ENCODE data around the gene STK4.

Gene STK4

DNA sequence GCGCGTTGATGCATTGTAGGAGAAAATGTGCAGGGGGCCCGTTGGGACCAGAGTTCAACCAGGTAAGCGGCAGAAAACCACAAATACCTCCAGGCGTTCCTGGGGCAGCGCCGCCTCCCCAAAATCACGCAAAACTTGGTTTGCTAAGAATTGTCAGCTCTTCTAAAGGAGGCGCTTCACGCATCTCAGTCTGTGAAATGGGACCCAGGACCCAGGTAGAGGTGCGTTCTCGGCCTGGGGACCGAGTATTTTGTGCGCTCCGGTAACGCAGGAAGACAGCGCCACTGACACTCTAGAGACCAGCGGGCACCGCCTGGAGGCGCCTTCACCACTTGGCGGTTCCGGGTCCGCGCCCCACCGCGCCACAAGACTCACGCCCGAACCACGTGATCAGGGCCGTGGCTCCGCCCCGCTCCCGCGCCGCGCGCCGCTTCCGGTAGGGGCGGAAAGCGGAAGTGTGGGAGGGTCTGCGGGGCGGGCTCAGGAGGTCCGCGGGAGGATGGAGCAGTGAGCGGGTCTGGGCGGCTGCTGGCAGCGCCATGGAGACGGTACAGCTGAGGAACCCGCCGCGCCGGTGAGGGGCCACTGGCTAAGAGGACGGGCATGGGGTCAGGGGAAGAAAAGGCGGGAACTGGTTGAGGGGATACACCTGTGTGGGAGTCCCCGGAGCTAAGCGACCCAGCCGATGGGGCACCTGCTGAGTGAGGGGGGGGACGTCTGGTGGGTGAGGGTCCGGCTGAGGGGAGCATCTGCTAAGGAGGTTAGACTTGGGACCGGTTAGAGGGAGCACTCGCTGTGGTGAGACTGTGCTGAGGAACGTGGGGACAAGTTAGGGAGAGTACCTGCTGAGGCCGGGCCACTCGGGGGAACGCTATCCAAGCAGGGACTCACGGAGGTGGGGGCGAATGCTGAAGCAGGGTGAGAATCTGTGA lies at the start of gene STK4:
STK4 (plus strand) TSS at position 483 of the 932 bp plus-strand sequence; CDS start at position 540, 57 bp downstream.
- FAIRE-seq, result no peak

DNA sequence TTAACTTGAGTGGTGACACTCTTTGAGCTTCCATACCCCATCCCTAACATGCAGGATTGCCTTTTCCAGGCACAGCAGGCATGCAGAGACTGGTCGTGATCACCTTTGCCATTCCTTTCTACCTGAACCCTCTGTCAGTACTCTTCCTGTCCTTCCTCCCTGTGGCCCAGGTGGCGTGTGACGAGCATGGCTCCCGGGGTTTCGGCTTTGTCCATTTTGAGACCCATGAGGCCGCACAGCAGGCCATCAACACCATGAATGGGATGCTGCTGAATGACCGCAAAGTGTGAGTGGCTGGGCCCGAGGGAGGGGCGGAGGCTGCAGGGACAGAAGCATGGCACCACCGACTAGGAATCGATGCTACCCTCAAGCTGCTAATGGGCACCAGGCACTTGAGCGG lies 49.7 kb upstream of the STK4 start:
- FAIRE-seq, result no peak

DNA sequence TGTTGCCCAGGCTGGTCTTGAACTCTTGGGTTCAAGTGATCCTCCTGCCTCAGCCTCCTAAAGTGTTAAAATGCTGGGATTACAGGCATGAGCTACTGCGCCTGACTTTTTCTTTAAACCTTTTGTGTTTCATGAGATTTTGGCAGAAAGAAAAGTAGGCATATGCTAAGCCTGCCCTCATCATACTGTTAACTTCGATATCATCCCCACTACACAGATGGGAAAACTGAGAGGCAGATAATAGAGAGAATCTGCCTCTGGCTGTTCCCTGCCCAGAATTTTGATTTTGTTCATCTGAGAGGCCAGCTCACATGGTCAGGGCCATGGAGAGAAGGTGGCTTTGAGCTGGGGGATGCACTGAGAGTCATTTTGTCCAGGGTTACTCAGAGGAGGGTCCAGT lies 48.9 kb upstream of the STK4 start:
- FAIRE-seq, result no peak

DNA sequence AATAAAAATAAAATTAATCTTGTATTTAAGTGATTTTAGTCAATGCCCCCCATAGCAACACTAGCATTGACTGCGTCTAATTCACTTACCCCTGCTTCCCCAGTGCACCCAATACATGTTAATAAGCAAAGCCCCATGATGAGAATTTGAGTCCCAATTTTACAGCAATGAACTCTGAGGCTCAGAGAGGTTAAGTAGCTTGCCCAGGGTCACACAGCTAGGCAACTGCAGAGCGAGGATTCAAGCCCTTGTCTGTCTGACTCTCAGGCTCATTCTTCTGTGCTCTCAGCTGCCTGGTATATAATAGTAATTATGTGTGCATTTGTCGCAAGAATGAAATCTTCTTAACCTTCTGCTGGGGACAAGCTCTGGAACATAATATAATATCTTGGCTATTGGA lies 48.0 kb upstream of the STK4 start:
- FAIRE-seq, result no peak

DNA sequence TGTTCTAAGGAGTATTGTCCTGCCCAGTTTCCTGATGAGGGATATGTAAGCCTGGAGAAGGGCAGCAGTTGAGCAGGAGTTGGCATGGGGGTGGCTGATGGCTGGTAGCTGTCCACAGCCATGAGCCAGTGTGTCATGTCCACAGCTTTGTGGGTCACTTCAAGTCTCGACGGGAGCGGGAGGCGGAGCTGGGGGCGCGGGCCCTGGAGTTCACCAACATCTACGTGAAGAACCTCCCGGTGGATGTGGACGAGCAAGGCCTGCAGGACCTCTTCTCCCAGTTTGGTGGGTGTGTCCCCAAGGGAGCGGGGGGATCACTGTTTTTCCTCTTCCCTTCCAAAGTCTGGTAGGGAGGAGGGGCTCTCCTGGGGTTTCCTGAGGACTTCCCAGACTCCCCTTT lies 47.6 kb upstream of the STK4 start:
- no peak for FAIRE-seq

DNA sequence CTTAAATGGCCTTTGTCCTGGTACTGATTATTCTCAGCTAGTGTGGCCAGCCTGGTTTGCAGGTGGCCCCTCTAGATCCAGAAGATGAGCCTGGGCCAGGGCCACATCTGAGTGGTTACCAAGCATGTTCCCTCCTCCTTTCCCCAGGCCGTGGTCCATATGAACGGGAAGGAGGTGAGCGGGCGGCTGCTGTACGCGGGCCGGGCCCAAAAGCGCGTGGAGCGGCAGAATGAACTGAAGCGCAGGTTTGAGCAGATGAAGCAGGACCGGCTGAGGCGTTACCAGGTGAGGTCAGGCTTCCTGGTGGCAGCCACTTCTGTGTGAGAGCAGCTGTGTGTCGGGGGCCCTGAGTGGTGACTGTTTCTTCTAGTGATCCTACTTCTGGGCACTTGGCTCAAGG lies 44.9 kb upstream of the STK4 start:
- FAIRE-seq, result no peak

DNA sequence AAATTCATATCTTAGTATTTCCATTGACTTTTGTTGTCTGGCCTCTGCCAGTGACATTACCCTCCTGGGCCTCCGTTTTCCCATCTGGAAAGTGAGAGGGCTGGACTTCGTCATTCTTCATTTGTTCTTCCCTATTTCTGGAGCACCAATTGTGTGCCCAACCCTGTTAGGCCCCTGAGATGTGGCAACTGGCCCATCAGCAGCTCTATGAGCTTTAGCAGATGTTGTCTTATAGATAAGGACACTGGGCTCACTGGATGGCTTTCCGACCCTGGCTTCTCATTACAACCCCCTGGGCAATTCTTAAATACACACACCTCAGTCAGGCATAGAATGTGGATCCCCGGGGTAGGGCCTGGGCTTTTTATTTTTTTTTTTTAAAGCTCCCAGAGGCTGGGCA lies 41.8 kb upstream of the STK4 start:
- no peak for FAIRE-seq

DNA sequence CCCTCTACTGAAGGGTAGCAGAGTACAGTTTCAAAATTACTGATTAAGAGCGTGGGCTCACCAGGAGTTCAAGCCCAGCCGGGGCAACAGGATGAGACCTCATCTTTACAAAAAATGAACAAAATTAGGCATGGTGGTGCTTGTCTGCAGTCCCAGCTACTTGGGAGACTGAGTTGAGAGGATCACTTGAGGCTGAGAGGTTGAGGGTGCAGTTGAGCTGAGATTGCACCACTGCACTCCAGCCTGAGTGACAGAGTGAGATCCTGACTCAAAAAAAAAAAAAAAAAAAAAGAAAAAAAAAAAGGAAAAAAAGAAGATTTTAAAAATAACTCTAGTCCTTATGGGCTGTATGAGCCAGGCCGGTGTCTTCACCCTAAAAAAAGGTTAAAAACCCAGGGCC lies 37.7 kb upstream of the STK4 start:
- FAIRE-seq, result no peak

DNA sequence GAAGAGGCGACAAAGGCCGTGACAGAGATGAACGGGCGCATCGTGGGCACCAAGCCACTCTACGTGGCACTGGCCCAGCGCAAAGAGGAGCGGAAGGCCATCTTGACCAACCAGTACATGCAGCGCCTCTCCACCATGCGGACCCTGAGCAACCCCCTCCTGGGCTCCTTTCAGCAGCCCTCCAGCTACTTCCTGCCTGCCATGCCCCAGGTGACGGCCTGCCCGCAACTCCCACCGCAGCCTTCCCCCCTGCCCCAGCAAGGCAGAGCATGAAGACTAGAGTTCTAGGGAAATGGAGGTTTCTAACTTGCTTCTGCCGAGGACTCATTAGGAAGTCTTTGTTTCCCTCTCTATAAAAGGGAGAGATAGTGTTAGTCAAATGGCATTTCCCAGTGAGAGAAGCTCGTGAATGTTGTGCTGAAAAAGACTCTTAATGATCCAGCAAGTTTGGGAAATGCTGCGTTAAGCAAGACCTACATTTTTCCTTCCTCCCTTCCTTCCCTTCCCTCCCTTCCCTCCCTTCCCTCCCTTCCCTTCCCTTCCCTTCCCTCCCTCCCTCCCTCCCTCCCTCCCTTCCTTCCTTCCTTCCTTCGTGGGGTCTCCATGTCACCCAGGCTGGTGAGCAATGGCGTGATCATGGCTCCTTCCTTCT lies 35.7 kb upstream of the STK4 start:
- FAIRE-seq, result no peak

DNA sequence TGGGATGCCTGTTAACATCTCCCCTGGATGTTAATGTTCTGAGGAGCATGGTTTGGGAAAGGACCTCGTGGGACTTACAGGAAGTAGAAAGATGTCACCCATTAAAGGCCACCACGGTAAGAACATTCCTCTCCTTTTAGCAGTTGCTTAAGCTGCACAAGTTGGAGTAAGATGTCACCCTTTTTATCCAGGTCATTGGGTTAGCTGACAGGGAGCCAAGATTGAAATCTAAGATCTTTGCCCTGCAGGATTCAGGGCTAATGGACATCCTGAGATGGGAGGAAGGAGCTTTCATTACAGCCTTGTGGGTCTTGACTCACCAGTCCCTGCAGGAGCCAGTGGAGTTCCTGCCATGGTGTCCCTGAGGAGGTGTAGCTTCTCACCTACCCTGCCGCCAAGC lies 34.4 kb upstream of the STK4 start:
- FAIRE-seq, result no peak

DNA sequence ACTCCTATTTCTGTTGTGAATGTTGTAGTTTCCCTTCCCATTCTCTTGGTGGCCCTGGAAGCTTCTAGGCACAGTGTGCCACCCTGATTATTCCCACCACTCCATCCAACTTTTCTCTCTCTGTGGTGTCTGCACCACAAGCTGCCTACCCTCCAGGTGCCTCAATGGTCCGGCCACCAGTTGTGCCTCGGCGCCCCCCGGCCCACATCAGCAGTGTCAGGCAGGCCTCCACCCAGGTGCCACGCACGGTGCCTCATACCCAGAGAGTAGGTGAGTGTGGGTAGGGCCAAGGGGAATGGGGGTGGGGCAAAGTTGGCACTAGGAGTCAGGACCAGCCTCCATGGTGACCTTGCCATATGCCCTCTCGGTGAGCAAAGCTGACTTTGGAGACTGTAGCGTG lies 33.4 kb upstream of the STK4 start:
- FAIRE-seq, result no peak

DNA sequence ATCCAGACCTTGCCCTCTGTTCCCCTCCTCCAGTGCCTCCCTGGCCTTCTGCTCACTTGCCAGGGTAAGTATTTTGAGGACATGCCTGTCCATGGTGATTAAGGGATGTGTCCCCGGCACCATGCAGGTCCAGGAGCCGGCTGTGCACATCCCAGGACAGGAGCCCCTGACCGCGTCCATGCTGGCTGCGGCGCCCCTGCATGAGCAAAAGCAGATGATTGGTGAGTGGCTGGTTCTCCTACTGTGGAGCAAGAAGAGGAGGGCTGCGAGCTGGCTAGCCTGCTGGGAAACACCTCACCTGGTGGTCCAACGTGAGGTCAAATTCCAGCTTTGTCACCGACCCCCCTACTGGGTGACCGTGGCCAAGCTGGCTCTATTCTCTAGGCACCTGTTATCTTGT lies 29.8 kb upstream of the STK4 start:
- FAIRE-seq, result no peak

DNA sequence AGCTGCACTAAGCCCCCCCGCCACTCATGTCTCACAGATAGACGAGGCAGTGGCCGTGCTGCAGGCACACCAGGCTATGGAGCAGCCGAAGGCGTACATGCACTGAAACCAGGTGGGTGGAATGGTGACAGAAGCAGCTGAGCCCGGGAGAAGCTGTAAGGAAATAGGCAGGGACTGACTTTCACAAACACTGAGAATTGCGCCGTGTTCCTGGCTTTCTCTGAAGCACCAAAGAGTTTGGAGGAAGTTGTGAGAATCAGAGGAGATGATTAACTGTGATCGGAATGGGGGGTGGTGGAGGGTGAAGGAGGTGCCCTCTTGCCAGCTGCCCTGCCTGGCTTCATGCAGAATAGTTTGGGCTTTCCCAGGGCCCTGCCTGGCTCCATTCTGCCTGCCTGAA lies 27.7 kb upstream of the STK4 start:
- no peak for FAIRE-seq

DNA sequence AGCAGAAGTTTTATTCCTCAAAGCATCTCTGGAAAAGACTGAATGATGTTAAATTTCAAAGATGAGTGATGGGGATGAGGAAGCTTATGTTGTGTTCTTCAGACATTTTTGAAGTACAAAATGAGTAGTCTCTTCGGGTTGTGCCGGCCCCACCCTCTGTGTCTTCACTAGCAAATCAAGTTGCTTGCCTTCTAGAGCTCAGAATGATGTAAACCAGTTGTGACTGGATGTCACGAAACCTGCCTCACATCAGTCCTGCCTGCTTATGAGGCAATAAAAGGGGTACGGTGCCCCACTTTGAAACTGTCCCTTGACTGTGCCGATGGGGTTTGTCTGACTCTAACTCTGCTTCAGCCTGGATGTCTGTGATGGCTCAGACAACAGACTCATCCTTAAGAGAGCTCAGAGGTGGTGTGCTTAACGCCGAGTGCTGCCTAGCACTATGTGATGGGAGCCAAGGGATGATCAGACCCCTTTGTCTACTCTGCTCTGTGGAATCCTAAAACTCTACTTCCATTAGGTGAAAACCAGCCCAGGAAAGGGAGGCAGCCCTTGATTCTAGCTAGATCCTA lies 25.1 kb upstream of the STK4 start:
- FAIRE-seq, result no peak

DNA sequence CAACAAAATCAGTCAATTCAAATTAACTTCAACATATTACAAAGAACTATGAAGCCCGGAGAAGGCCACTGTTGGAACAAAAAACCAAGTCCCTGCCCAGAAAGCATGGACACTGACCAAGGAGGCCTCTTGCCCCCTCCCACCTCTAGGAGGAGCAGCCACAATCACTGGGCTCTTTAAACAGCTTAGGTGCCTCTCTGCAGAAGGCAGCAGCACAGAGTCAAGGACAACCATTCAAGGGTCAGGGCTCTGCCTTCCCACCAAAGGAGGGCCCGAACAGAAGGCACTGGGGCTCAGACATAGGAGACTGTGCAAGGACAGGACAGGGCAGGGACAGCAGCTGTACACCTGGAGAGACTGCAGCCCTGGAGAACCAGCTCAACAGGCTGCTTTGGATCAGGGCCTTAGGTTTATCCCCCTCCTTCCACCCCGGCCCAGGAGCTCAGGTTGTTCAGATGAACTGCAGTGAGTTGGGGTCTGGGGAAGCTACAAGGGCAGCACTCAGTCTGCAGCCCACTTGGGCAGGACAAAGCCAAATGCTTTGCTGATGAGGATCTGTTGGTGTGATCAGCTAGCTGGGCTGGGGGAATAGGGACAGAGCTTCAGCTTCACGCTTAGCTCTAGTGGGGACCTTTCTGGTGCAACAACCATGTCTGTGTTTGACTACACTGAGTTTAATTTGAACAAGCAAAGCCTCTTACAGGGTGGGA lies 23.9 kb upstream of the STK4 start:
- FAIRE-seq, result no peak

DNA sequence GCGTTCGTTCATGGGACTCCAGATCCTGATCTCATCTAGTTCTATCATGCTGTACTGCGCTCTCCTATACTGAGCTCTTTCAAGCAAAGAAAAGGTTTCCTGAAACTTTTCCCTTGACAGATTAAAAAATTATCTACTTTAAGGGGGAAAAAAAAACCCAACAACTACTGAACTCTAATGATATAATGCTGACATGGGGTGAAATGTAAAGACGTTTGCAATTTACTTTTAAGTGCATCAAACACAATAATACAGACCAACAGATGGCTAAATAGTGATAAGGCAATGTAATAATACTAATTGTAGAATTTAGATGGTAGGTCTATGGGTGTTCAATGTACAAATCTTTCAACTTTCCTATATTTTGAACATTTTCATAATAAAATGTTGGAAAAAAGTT lies 22.5 kb upstream of the STK4 start:
- no peak for FAIRE-seq

DNA sequence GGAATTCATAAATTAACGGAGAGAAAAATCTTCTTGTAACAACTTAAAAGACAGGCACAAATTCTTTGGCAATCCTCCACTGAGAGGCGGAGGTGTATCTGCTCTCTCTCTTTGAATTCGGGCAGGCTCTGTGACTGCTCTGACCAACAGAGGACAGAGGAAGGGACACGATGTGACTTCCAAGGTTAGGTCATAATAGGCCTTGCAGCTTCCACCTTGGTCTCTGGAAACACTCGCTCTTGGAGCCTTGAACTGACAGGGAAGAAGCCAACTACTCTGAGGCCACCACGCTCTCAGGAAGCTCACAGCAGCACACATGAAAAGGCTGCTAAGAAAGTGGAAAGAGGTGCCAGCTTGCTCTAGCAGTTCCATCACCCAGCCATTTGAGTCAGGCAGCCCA lies 21.1 kb upstream of the STK4 start:
- FAIRE-seq, result no peak

DNA sequence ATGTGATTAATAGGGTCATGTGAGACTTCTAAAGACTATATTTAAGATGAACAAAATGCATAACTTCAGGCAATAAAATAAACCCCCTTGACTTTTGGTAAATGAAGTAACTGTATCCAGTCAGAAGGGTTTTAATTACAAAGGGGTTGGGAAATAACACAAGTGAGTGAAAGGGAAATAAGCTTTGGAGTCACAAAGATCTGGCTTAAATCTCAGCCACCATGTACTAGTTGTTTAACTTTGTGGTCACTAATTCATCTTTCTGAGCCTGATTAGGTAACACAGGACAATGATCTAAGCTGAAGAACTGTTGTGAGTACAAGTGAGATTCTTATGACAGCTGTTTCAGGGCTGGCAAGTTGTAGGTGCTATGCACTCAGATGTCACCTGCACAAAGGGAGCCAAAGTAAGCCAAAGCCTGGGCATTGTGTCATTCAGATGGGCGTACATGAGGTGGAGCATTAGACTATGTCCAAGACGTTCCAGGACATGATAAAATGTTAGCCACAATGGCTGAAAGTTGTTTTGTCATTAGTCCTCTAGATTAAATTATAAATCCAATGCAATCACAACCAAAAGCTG lies 19.9 kb upstream of the STK4 start:
- FAIRE-seq, result no peak

DNA sequence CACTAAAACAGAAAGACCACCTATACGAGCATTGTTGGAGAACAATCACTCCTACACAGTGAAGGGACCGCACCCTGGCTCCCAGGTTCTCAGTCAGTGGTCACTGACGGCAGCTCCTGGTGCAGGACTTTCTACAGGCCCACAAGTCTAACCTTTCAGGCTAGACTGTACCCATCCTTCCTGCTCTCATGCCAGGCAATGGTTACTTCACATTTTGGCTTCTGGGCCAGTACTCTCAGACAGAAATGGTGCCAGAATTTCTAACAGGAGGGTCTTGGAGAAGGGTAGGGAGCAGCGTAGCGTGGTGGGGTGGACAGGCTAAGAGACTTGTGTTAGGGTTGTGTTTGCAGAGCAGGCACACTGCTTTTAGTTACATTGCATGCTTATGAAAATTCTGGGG lies 18.2 kb upstream of the STK4 start:
- FAIRE-seq, result no peak

DNA sequence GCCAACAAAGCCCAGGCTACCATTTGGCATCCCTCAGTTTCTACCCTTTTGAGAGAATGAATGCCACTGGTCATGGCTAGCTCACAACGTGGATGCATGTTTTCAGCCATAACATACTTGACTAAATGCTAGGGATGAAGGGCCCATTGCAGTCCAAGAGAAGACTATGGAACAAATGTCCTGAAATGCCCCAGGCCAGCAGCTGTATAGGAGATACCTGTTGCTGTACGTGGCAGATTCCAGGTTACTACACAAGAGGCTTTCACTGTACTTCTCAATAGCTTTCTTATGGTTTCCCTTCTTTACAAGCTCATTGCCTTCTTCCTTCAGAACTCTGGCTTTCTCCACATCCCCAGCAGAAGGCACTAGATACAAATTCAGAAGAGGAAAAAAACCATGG lies 17.8 kb upstream of the STK4 start:
- FAIRE-seq, result no peak

DNA sequence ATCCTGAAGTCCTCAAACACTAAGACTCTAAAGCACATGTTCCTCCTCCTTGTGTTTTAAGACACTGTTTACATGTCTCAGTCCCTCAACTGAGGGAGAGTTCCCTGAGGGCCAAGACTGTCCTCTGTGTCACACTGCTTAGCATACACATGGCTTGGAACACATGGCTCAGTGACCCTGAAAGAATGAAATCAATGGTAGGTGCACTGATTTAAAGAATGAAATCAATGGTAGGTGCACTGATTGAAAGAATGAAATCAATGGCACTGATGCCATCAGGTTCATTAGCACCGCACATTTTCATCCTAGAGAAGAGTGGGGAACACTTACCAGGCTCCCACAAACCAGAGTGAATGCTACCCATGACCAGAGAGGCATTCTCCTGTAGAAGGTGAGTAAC lies 15.9 kb upstream of the STK4 start:
- no peak for FAIRE-seq

DNA sequence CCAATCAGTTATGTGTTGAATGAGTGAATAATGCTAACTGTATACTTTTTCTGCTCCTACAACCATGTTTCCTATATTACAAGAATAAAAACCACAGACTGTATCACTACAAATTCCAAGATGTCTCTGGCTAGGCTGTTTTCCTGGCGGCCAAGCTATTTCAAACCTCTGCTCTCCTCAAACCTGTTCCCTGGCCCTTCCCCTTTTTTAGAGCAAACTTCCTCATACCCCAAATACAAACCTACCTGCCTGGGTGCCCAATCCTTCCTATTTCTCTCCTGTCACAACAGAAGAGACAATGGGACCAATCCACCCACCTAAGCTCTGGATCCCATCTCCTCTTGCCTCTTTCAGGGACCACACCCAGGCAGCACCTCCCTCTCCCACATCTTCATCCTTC lies 13.6 kb upstream of the STK4 start:
- FAIRE-seq, result no peak

DNA sequence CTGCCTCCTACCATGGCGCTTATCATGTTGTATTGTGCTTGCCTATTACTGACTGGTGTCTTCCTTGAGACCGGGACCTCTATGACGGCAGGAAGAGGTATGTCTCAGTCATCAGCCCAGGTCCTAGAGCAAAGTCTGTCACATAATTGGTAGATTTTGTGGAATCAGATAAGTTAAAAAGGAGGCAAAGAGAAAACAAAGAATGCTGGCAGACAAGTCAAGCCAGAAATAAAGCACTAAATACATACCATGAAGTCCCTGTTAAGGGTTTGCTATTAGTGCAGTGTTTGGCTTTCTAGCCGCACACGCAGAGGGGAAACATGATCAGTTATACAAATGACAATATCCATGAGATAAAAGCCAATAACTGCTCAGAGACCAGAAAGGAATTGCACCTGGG lies 12.1 kb upstream of the STK4 start:
- FAIRE-seq, result no peak
